ENCODE results near the gene DPM3.

GRCh38 chr1:155177918-155178281, 37.6 kb upstream of the DPM3 start:
- TF ChIP-seq, protein P1, sequence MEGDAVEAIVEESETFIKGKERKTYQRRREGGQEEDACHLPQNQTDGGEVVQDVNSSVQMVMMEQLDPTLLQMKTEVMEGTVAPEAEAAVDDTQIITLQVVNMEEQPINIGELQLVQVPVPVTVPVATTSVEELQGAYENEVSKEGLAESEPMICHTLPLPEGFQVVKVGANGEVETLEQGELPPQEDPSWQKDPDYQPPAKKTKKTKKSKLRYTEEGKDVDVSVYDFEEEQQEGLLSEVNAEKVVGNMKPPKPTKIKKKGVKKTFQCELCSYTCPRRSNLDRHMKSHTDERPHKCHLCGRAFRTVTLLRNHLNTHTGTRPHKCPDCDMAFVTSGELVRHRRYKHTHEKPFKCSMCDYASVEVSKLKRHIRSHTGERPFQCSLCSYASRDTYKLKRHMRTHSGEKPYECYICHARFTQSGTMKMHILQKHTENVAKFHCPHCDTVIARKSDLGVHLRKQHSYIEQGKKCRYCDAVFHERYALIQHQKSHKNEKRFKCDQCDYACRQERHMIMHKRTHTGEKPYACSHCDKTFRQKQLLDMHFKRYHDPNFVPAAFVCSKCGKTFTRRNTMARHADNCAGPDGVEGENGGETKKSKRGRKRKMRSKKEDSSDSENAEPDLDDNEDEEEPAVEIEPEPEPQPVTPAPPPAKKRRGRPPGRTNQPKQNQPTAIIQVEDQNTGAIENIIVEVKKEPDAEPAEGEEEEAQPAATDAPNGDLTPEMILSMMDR (IDR thresholded peaks at IDR 0.05; ENCODE audit: extremely low read depth in 1 of 2, insufficient read depth in 1 of 2, low read depth in 1 of 2, low read length in 2 of 2), result no peak
- TF ChIP-seq POLR2A (IDR thresholded peaks at IDR 0.05; ENCODE audit: low read depth, low read length) (no peak), POLR2AphosphoS5 (IDR thresholded peaks at IDR 0.05; ENCODE audit: insufficient read depth, low read depth, low read length) (no peak), EZH2 (IDR thresholded peaks at IDR 0.05; ENCODE audit: borderline replicate concordance, low read depth, low read length, severe bottlenecking) (no peak), JUN (IDR thresholded peaks at IDR 0.05; ENCODE audit: borderline replicate concordance, insufficient read depth, insufficient read length, low read depth) (no peak), MAX (IDR thresholded peaks at IDR 0.05; ENCODE audit: insufficient read depth, insufficient read length) (no peak), GATA2 (IDR thresholded peaks at IDR 0.05; ENCODE audit: insufficient read depth, insufficient read length, low read depth, low read length) (no peak), FOS (IDR thresholded peaks at IDR 0.05; ENCODE audit: borderline replicate concordance, insufficient read depth, low read length) (no peak)

All from endothelial cell of umbilical vein (primary cell).